HepG2 (cell line): ENCODE results near the gene EPB41L1. TPM values are rescaled to one million over a fixed set of nuclear protein-coding genes. Genes with fewer than 3 reads are reported as not detected.
A peak's percentile ranks its signal among the peaks of the same experiment; 100 is the strongest.

Experiments used
- ATF7 ChIP-seq, 2 experiments: fragments of 450-650 bp in 1 of 2; sonication (generic) in 1 of 2; formaldehyde crosslinking in 1 of 2; IDR thresholded peaks; 2 replicates each; pipeline versions ENCODE4 v1.4.0 to v1.6.1; 2016 to 2020; ENCODE audit warnings: antibody characterized with exemption in 1 of 2, mild to moderate bottlenecking in 1 of 2, missing genetic modification reagents in 1 of 2
- CENPT ChIP-seq: sonication (generic); formaldehyde crosslinking; IDR thresholded peaks from 2 replicates; pipeline ENCODE4 v1.8.0; 2022; ENCODE audit warnings: low read depth, mild to moderate bottlenecking, moderate library complexity, missing genetic modification reagents
- ELF3 ChIP-seq: IDR thresholded peaks from 2 replicates; pipeline ENCODE4 v1.6.1; 2016; ENCODE audit warnings: missing genetic modification reagents, missing compliant biosample characterization
- EZH2 ChIP-seq: conservative IDR thresholded peaks from 2 replicates; pipeline ENCODE4 v1.6.1; 2012; ENCODE audit warnings: mild to moderate bottlenecking, low read depth, low read length, moderate library complexity
- FOXC1 ChIP-seq: sonication (generic); formaldehyde crosslinking; IDR thresholded peaks from 2 replicates; pipeline ENCODE4 v1.8.0; 2022; ENCODE audit warnings: mild to moderate bottlenecking, missing genetic modification reagents, borderline replicate concordance
- FOXK2 ChIP-seq: fragments of 450-650 bp; IDR thresholded peaks from 2 replicates; pipeline ENCODE4 v1.6.1; 2016
- JUN ChIP-seq: sonication (generic); formaldehyde crosslinking; IDR thresholded peaks from 2 replicates; pipeline ENCODE4 v1.4.0; 2020; ENCODE audit warnings: mild to moderate bottlenecking, missing genetic modification reagents
- KDM1A ChIP-seq: IDR thresholded peaks from 2 replicates; pipeline ENCODE4 v1.6.1; 2016; ENCODE audit warnings: missing compliant biosample characterization
- LBX2 ChIP-seq: sonication (generic); formaldehyde crosslinking; IDR thresholded peaks from 2 replicates; pipeline ENCODE4 v1.5.0; 2020; ENCODE audit warnings: missing genetic modification reagents, mild to moderate bottlenecking, borderline replicate concordance
- LRRFIP1 ChIP-seq: sonication (generic); formaldehyde crosslinking; conservative IDR thresholded peaks from 2 replicates; pipeline ENCODE4 v1.4.0; 2020; ENCODE audit warnings: missing genetic modification reagents
- MXI1 ChIP-seq: IDR thresholded peaks from 3 replicates; pipeline ENCODE4 v1.6.1; 2012; ENCODE audit warnings: low read depth, low read length, inconsistent platforms, borderline replicate concordance
- PHF5A ChIP-seq: IDR thresholded peaks from one replicate; pipeline ENCODE4 v1.6.1; 2018; ENCODE audit warnings: low read depth, missing genetic modification reagents; ENCODE audit not compliant: unreplicated experiment
- RFX3 ChIP-seq: IDR thresholded peaks from 2 replicates; pipeline ENCODE4 v1.6.1; 2016; ENCODE audit warnings: missing biosample characterization, missing genetic modification reagents
- SMAD9 ChIP-seq: sonication (generic); formaldehyde crosslinking; IDR thresholded peaks from 2 replicates; pipeline ENCODE4 v1.5.1; 2020; ENCODE audit warnings: mild to moderate bottlenecking, missing genetic modification reagents
- SOX6 ChIP-seq, 2 experiments: fragments of 450-650 bp in 1 of 2; sonication (generic) in 1 of 2; formaldehyde crosslinking in 1 of 2; IDR thresholded peaks; 2 replicates each; pipeline versions ENCODE4 v1.4.0 to v1.6.1; 2017 to 2020; ENCODE audit warnings: antibody characterized with exemption in 1 of 2, mild to moderate bottlenecking in 1 of 2, missing genetic modification reagents in 1 of 2
- ZNF101 ChIP-seq: sonication (generic); formaldehyde crosslinking; IDR thresholded peaks from 2 replicates; pipeline ENCODE4 v1.4.0; 2020; ENCODE audit warnings: mild to moderate bottlenecking, low read depth, missing genetic modification reagents, borderline replicate concordance
- ZNF256 ChIP-seq: sonication (generic); formaldehyde crosslinking; conservative IDR thresholded peaks from 2 replicates; pipeline ENCODE4 v1.4.0; 2020; ENCODE audit warnings: missing genetic modification reagents
- ZNF629 ChIP-seq: sonication (generic); formaldehyde crosslinking; conservative IDR thresholded peaks from 2 replicates; pipeline ENCODE4 v1.5.0; 2020; ENCODE audit warnings: missing genetic modification reagents
- ZNF652 ChIP-seq: IDR thresholded peaks from 2 replicates; pipeline ENCODE4 v1.6.1; 2016; ENCODE audit warnings: low read depth, borderline replicate concordance
- polyA plus RNA-seq, 8 experiments: library from polyadenylated mRNA; depleted of rRNA in 3 of 8; stranded (reverse) in 7 of 8; unstranded in 1 of 8; fragments of >200 nt; fragmentation: Illumina TruSeq in 4 of 8; extraction: Trizol in 4 of 8; gene quantifications; 2 replicates each; pipeline versions ENCODE4 v1.2.1 to v1.2.3, GENCODE V29; 2011 to 2016; ENCODE audit warnings: low read depth in 4 of 8, missing spikeins in 1 of 8, mixed read lengths in 1 of 8; ENCODE audit not compliant: insufficient read depth in 1 of 8
- total RNA-seq, 5 experiments: library from RNA; depleted of rRNA; stranded (reverse); fragments of >200 nt; fragmentation: Illumina TruSeq; extraction: Trizol; gene quantifications; 2 replicates each; pipeline ENCODE4 v1.2.3, GENCODE V29; 2016; ENCODE audit warnings: low read depth in 1 of 5
- TF ChIP-seq, protein P1 (sequence below): sonication (generic); formaldehyde crosslinking; conservative IDR thresholded peaks from 2 replicates; pipeline ENCODE4 v1.8.0; 2022; ENCODE audit warnings: mild to moderate bottlenecking, moderate library complexity, missing genetic modification reagents

Gene EPB41L1
- total and polyA plus RNA-seq, 2 of the 13 experiments (the other 11 are each of a cell fraction or from before 2014, with no cell fraction given) = 16.7 to 39.0 TPM

DNA sequence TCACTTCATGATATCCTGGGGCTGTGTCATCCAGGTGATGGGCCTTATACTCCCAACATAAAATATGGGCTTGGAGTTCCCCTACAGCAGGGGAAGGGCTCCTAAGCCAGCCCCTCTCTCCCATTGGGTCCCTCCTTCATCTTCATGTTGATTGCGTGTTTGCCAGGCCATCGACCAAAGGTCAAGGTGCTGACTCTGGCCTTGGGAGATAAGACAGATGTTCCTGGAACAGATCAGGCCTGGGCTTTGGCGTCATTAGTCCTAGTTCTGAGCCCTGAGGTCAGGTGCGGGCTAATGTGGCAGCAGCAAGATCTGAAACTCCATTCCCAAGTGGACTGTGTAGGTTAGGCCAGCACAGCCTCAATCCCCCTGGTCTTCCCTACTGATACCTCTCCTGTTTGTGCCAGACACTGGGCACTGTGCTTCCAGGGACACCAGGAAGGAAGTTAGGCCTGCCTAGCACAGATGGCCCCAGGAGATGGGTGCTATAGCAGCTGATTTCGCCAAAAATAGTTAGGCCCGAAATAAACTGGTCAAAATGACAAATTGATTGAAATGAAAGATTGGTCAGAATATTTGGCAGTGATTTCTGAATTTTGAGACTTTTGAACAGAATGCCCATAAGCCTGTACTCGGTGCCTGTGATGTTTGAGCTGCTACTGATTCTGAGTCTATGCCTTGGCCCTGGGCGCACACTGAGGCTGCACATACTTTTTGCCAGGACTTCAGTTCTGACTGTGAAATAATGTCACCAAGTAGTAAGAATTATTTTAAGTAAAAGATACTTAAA, 28.8 kb downstream of the EPB41L1 start (continued):
- TF ChIP-seq LBX2 (CRISPR knock-in tag) = no peak
- TF ChIP-seq JUN = peak; percentile 70; the same call in 1 of the 2 replicates
- TF ChIP-seq SMAD9 (CRISPR knock-in tag) = peak; percentile 79; the same call in 1 of the 2 replicates
- no peak for TF ChIP-seq EZH2
- 0 out of 3 replicates have a peak, but pooled peaks have one; percentile 5 for TF ChIP-seq MXI1
- TF ChIP-seq ELF3 (CRISPR knock-in tag) = peak; percentile 91
- TF ChIP-seq FOXK2 = peak; percentile 58; the same call in 1 of the 2 replicates
- 0 out of 2 replicates have a peak, but pooled peaks have one; percentile 24 for TF ChIP-seq ZNF652 (CRISPR knock-in tag)
- TF ChIP-seq, protein P1, sequence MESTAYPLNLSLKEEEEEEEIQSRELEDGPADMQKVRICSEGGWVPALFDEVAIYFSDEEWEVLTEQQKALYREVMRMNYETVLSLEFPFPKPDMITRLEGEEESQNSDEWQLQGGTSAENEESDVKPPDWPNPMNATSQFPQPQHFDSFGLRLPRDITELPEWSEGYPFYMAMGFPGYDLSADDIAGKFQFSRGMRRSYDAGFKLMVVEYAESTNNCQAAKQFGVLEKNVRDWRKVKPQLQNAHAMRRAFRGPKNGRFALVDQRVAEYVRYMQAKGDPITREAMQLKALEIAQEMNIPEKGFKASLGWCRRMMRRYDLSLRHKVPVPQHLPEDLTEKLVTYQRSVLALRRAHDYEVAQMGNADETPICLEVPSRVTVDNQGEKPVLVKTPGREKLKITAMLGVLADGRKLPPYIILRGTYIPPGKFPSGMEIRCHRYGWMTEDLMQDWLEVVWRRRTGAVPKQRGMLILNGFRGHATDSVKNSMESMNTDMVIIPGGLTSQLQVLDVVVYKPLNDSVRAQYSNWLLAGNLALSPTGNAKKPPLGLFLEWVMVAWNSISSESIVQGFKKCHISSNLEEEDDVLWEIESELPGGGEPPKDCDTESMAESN (CRISPR knock-in tag) = peak; percentile 59; the same call in 1 of the 2 replicates
- no peak for TF ChIP-seq ATF7 (IDR thresholded peaks at IDR 0.05)
- TF ChIP-seq ATF7 (CRISPR knock-in tag; IDR thresholded peaks at IDR 0.05) = peak; percentile 66; the same call in 1 of the 2 replicates
- TF ChIP-seq ZNF101 = no peak
- TF ChIP-seq ZNF629 = peak; percentile 32; the same call in 1 of the 2 replicates
- peak; percentile 30 for TF ChIP-seq PHF5A
- TF ChIP-seq CENPT (CRISPR knock-in tag) = no peak
- TF ChIP-seq SOX6 (IDR thresholded peaks at IDR 0.05) = no peak
- peak; percentile 84 for TF ChIP-seq SOX6 (CRISPR knock-in tag; IDR thresholded peaks at IDR 0.05)
- TF ChIP-seq ZNF256 (CRISPR knock-in tag) = no peak
- TF ChIP-seq RFX3 (CRISPR knock-in tag) = peak; percentile 26; the same call in 1 of the 2 replicates
- peak; percentile 96 for TF ChIP-seq KDM1A (CRISPR knock-in tag)
- TF ChIP-seq FOXC1 (CRISPR knock-in tag) = 0 out of 2 replicates have a peak, but pooled peaks have one; percentile 34
- TF ChIP-seq LRRFIP1 (CRISPR knock-in tag) = no peak
